HG03095 (cell line): ENCODE measurements around the gene DPT.

ENCODE experiments used
- ATAC-seq: cut with Tn5 transposase; IDR thresholded peaks from one replicate; pipeline ENCODE4 v1.9.1; 2021; ENCODE audit warnings: moderate library complexity; ENCODE audit not compliant: unreplicated experiment

DPT gene

DNA sequence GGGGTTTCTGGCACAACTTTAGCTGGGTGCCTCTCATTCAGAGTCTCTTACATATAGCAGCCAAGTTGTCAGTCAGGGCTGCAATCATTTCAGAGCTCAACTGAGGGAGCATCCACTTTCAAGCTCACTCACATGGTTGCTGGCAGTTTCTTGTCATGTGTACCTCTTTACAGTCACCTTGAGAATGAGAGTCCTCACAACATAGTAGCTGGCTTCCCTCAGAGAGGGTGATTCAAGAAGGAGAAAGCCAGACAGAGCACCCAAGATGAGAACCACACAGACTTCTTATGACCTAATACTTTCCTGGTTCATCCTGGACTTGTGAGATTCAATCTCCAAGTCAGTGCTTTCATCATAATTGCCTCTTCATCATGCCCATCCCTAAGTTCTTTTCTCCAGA, 57.2 kb downstream of the DPT start:
- no peak for ATAC-seq

DNA sequence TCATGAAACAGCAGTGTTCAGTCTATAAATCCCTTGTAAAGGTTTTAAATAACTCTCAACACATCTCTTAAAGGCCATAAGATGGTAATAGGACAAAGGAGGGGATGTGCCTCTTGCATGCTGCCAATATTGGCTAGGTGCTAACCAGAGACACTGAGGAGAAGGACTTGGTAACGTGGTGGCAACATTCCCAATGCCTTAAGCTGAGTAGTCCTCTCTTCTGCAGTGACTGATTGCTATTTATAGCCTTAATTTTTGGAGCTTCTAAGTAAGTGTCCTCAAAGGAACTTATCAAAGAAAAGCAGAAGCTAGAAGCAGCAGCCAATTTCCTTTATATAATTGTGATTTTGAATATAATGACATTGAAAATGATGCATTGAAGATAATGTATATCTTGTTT, 63.0 kb downstream of the DPT start:
- ATAC-seq = no peak

DNA sequence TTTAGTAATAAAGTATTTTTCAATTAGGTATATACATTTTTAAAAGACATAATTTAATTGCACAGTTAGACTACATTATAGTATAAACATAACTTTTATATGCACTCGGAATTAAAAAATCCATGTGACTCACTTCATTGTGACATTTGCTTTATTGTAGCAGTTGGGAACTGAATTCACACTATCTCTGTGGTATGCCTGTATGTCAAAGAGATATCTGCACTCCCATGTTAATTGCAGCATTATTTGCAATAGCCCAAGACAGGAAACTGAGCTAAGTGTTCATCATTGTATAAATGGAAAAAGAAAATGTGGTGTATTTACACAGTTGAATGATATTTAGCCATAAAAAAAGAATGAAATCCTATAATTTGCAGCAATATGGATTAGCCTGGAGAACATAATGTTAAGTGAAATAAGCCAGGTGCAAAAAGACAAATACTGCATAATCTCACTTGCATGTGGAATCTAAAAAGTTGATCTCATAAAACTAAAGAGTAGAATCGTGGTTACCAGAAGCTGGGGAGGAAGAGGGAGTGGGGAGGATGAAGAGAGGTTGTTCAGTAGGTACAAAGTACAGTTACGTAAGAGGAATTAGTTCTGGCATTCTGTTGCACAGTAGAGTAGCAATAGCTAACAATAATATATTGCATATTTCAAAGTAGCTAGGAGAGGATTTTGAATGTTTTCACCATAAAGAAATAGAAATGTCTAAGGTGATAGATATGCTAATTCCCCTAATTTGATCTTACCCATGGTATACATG, 64.8 kb downstream of the DPT start:
- no peak for ATAC-seq

DNA sequence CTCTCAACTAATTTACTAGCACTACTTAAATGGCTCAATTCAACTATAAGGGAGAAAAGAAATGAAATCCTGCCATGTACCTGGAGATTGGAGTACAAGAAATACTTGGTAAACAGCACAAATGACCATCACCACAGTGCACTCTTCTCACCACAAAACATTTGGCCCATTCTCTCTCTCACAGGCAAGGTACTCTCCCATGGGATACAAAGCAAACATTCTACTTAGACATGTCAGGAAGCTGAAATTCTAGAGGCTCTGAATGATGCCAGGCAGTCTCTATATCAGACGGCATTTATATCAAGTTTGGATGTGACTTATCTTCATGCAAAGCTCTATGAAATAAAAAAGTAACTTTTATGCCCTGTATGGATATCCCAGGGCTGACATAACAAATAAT, 72.5 kb downstream of the DPT start:
- no peak for ATAC-seq

DNA sequence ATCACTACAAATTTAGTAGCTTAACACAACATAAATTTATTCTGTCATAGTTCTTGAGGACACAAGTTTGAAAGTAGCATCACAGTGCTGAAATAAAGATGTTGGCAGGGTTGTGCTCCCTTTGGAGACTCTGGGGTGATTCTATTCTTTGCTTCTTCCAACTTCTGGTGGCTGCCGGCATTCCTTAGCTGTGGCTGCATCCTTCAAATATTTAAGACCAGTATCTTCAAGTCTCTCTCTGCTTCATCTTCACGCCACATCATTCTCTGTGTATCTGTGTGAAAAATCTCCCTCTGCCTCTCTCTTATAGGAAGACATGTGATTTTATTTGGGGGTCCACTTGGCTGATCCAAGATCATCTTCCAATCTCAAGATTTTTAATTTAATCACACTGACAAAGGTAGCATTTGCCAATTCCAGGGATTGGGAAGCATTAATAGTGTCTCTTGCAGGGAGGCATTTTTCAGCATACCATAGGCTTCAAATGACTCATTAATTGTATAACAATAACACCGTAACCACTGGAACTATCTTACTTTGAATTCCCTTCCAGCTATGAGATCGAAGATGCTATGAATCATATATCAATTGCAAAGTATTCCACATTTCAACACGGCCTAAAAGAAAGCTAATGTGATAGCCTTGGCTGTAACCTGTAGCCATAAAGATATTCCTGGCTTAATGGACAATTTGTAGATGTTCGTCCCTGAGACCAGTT, 74.6 kb downstream of the DPT start:
- ATAC-seq = no peak

DNA sequence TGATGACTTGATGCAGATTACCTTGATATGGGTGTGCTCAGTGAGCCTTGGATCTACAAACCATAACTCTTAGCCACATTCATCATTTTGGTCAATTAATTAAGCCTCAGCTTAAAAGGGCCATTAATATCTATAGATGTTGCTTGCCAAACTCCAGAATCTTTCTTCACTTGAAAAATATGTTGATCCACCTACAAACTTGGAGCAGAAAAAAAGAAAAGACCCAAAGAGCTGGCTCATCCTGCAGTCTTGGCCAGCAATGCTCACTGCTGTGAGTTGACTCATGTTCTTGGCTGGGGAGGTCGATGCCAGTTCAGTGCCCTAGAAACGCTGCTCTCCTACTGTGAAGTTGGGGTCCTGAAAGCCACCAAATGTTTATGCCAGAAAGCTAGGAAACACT, 75.4 kb downstream of the DPT start:
- no peak for ATAC-seq

DNA sequence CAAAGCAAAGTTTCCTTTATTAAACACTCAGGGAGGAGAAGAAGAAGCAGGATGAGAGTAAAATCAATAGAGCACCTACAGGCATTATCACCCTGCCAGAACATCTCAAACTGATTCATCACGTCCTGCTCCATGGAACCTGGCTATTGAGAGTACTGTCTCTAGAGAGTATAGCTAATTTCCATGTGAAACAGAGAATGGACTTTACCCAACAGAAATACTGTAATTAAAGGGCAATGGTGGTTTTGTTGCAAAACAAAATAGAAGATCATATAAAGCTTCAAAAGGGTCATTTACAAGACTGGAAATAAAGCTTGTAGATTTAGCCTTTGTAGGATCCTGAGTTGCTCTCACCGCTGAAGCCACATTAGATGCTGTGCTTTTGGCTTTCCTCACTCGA, 83.3 kb downstream of the DPT start:
- no peak for ATAC-seq
